ENCODE data around the gene NCOA3. TPM values are rescaled to one million over a fixed set of nuclear protein-coding genes. Genes with fewer than 3 reads are reported as not detected.

The NCOA3 gene
- polyA plus RNA-seq, 3 donors = 13.5 to 21.8 (median 21.3) TPM

- no peak for TF ChIP-seq CTCF (IDR thresholded peaks at IDR 0.05)
- no peak for DNase-seq
- Histone ChIP-seq H3K4me1 (ENCODE audit: control insufficient read depth in 1 of 2, insufficient read depth in 2 of 2, low read length in 2 of 2) (no peaks in the 10 kb centered on the region), H3K79me2 (ENCODE audit: insufficient read depth, low read length) (no peaks in the 10 kb centered on the region), H3K9me3 (replicated peaks in 1 of 2; ENCODE audit: control insufficient read depth in 1 of 2, insufficient read depth in 1 of 2, low read length in 2 of 2) (no peaks in the 10 kb centered on the region), H4K20me1 (ENCODE audit: insufficient read depth, low read length) (peaks cover 99% of the 10 kb centered on the region), H3K27ac (ENCODE audit: low read depth in 1 of 2, low read length in 2 of 2) (no peak overlapping the region), H3K9ac (ENCODE audit: insufficient read depth, low read length, poor library complexity, severe bottlenecking) (no peak overlapping the region), H2AFZ (ENCODE audit: insufficient read depth, low read depth, low read length, poor library complexity, severe bottlenecking) (no peak overlapping the region), H3K4me2 (replicated peaks; ENCODE audit: extremely low read depth, low read length, poor library complexity, severe bottlenecking) (no peak overlapping the region), H3K4me3 (replicated peaks in 1 of 3; ENCODE audit: low read depth in 2 of 3, low read length in 3 of 3) (no peak overlapping the region), H3K36me3 (replicated peaks in 1 of 2; ENCODE audit: control insufficient read depth in 1 of 2, insufficient read depth in 2 of 2, low read length in 2 of 2) (peaks cover 90 to 100% of the 10 kb centered on the region in 2 donors), H3K27me3 (ENCODE audit: control insufficient read depth in 2 of 2, insufficient read depth in 2 of 2, low read length in 2 of 2) (no peaks in the 10 kb centered on the region)
- Mint-ChIP-seq H3K36me3 (peaks cover 87 to 100% of the 10 kb centered on the region in 2 donors), H3K27ac (peak overlapping the region in 1 of 7 donors; percentile 31), H3K9me3 (no peaks in the 10 kb centered on the region), H3K4me1 (peaks cover 2% of the 10 kb centered on the region), H3K27me3 (ENCODE audit: low read depth in 3 of 3) (peaks cover 0 to 3% (median 2%) of the 10 kb centered on the region in 3 donors), H3K4me3 (no peak overlapping the region)
- WGBS (ENCODE audit: insufficient coverage) = 96% methylated on average over 11 of the region's 16 CpGs
- intact Hi-C loops (cut with micrococcal nuclease) = loop anchor here (1.0 to 5.0 kb wide), 2 partner anchors 959 to 960 kb away; no protein-coding TSS in a partner anchor
Measured at GRCh38 chr20:47662483-47663353, 161.0 kb downstream of the NCOA3 start.

- intact Hi-C loops (cut with micrococcal nuclease) = loop anchor here (1.0 to 5.0 kb wide), 2 partner anchors 958 to 959 kb away; no protein-coding TSS in a partner anchor
- TF ChIP-seq CTCF (IDR thresholded peaks at IDR 0.05) = peak; percentile 99
- Histone ChIP-seq H3K4me1 (ENCODE audit: control insufficient read depth in 1 of 2, insufficient read depth in 2 of 2, low read length in 2 of 2) (no peaks in the 10 kb centered on the region), H3K4me2 (replicated peaks; ENCODE audit: extremely low read depth, low read length, poor library complexity, severe bottlenecking) (no peak overlapping the region), H3K36me3 (replicated peaks in 1 of 2; ENCODE audit: control insufficient read depth in 1 of 2, insufficient read depth in 2 of 2, low read length in 2 of 2) (peaks cover 90 to 100% of the 10 kb centered on the region in 2 donors), H4K20me1 (ENCODE audit: insufficient read depth, low read length) (peaks cover 99% of the 10 kb centered on the region), H3K4me3 (replicated peaks in 1 of 3; ENCODE audit: low read depth in 2 of 3, low read length in 3 of 3) (no peak overlapping the region), H3K27ac (ENCODE audit: low read depth in 1 of 2, low read length in 2 of 2) (peak overlapping the region in 1 of 2 donors; percentile 48), H3K9me3 (replicated peaks in 1 of 2; ENCODE audit: control insufficient read depth in 1 of 2, insufficient read depth in 1 of 2, low read length in 2 of 2) (no peaks in the 10 kb centered on the region), H3K27me3 (ENCODE audit: control insufficient read depth in 2 of 2, insufficient read depth in 2 of 2, low read length in 2 of 2) (no peaks in the 10 kb centered on the region), H2AFZ (ENCODE audit: insufficient read depth, low read depth, low read length, poor library complexity, severe bottlenecking) (no peak overlapping the region), H3K9ac (ENCODE audit: insufficient read depth, low read length, poor library complexity, severe bottlenecking) (no peak overlapping the region), H3K79me2 (ENCODE audit: insufficient read depth, low read length) (no peaks in the 10 kb centered on the region)
- no peaks in the 10 kb centered on the region for H3K9me3 Mint-ChIP-seq
- 76% methylated on average over 16 of the region's 20 CpGs for WGBS (ENCODE audit: insufficient coverage)
- H3K27ac Mint-ChIP-seq = peak overlapping the region in 2 of 7 donors; percentile 37 to 66
- H3K4me1 Mint-ChIP-seq = peaks cover 2% of the 10 kb centered on the region
- H3K36me3 Mint-ChIP-seq = peaks cover 86 to 100% of the 10 kb centered on the region in 2 donors
- no peak overlapping the region for H3K4me3 Mint-ChIP-seq
- H3K27me3 Mint-ChIP-seq (ENCODE audit: low read depth in 3 of 3) = peaks cover 0 to 3% (median 3%) of the 10 kb centered on the region in 3 donors
- DNase-seq = peak; percentile 59 to 72 (median 67)
Measured at GRCh38 chr20:47663354-47664067, 161.8 kb downstream of the NCOA3 start.

Data from CD14-positive monocyte (primary cell).